Upper lobe of right lung (tissue), 1 donor: ENCODE results near the gene STX3. TPM values are rescaled to one million over a fixed set of nuclear protein-coding genes. Genes with fewer than 3 reads are reported as not detected.

Experiments
- ATAC-seq: fragments of 200-7000 bp; cut with Tn5 transposase; one replicate; pipeline ENCODE4 v1.9.1; 2020; ENCODE audit warnings: mild to moderate bottlenecking, moderate library complexity
- DNase-seq: peaks from one replicate; pipeline ENCODE4 v3.0.0-alpha.2; 2020
- H3K27ac ChIP-seq: fragments of 200-600 bp; one replicate; pipeline ENCODE4 v1.8.0; 2022
- H3K27me3 ChIP-seq: fragments of 200-600 bp; one replicate; pipeline ENCODE4 v1.8.0; 2022; ENCODE audit warnings: mild to moderate bottlenecking
- H3K36me3 ChIP-seq: fragments of 200-600 bp; one replicate; pipeline ENCODE4 v1.8.0; 2022
- H3K4me1 ChIP-seq: fragments of 200-600 bp; one replicate; pipeline ENCODE4 v1.8.0; 2022
- H3K4me3 ChIP-seq: fragments of 200-600 bp; one replicate; pipeline ENCODE4 v1.8.0; 2022; ENCODE audit warnings: mild to moderate bottlenecking
- H3K9me3 ChIP-seq: fragments of 200-600 bp; one replicate; pipeline ENCODE4 v1.8.0; 2022
- CTCF ChIP-seq: fragments of 200-600 bp; IDR thresholded peaks from one replicate; pipeline ENCODE4 v1.8.0; 2022; ENCODE audit warnings: antibody characterized with exemption
- intact Hi-C: fragments of 100-400 bp; cut with DNase I; formaldehyde crosslinking; loops from one replicate; pipeline ENCODE4 v1.11.0; 2022
- total RNA-seq: library from RNA; stranded (reverse); fragmentation: NEBNext Ultra II Directional; extraction: Animal tissue kit (Norgen Biotek cat#: 25700); gene quantifications from one replicate; pipeline ENCODE4 v1.2.1, GENCODE V29; 2021
- donor health status: DM: no; HTN: yes; CAD: no; lungs with severe emphysema.

STX3 gene
- total RNA-seq, 1 donor from 2014 or later = 75.1 TPM

GRCh38 chr11:59713745-59714144 is 41.4 kb upstream of the STX3 start, which contains the start of gene OR10V1:
Gene OR10V1 (minus strand): TSS chr11:59713845. CDS start chr11:59713845, 0 bp downstream.
- no peak for TF ChIP-seq CTCF

DNA sequence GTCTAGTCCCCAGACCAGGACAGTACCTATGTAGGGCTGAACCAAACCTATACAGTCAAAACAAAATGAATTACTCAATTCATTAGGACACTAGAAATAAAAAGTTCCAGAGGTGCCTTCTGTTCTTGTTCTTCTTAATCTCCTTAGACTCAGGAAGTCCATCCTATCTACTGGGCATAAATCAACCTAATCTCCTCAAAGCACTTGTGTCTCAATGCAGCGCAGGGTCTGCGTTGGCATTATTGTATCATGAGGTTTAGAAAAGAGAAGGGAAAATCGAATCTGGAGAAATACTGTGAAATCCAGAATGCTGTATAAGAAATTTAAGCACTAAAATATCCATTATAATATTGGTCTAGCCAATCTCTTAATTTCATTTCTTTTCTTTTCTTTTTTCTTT is 39.1 kb upstream of the STX3 start:
- intact Hi-C loops = no loop called here
- no peak for DNase-seq

More at GRCh38 chr11:59713745-59714144, 41.4 kb upstream of the STX3 start, which contains the start of gene OR10V1:
- intact Hi-C loops = no loop called here
- ATAC-seq = no peak
- H3K4me1 ChIP-seq = no peaks in the 10 kb centered on the region
- DNase-seq = no peak
- no peaks in the 10 kb centered on the region for H3K36me3 ChIP-seq
- H3K9me3 ChIP-seq = no peaks in the 10 kb centered on the region
- H3K27me3 ChIP-seq = no peaks in the 10 kb centered on the region
- H3K27ac ChIP-seq = no peak within 1 kb of the TSS
- H3K4me3 ChIP-seq = no peak within 1 kb of the TSS

DNA sequence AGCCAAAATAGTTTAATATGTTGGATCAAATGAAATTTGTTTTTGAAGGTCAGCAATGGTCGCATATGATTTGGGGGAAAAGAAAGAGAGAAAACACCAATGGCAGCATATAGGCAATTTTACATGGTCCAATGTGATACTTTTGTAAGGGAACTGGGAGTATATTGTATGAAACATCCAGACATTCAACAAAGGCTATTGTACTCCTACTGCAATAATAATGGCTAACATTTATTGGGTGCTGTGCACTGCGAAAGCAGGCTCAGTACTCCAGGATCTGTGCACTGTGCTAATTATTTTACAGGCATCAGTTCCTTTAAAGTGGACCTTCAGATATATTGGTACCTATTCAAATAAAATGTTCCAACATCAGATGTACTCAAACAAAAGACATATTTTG is 35.6 kb upstream of the STX3 start:
- no peak overlapping the region for H3K27ac ChIP-seq
- no peaks in the 10 kb centered on the region for H3K27me3 ChIP-seq
- no peaks in the 10 kb centered on the region for H3K9me3 ChIP-seq
- no peaks in the 10 kb centered on the region for H3K36me3 ChIP-seq
- no peak overlapping the region for H3K4me3 ChIP-seq
- ATAC-seq = no peak
- intact Hi-C loops = no loop called here
- DNase-seq = no peak
- TF ChIP-seq CTCF = no peak
- H3K4me1 ChIP-seq = no peaks in the 10 kb centered on the region

More for the DNA sequence above, 39.1 kb upstream of the STX3 start:
- Histone ChIP-seq H3K27ac (no peak overlapping the region), H3K27me3 (no peaks in the 10 kb centered on the region), H3K4me3 (no peak overlapping the region), H3K9me3 (no peaks in the 10 kb centered on the region), H3K36me3 (no peaks in the 10 kb centered on the region), H3K4me1 (no peaks in the 10 kb centered on the region)
- no peak for ATAC-seq
- TF ChIP-seq CTCF = no peak

GRCh38 chr11:59724066-59724465 is 31.1 kb upstream of the STX3 start:
- no peak for DNase-seq
- Histone ChIP-seq H3K36me3 (no peaks in the 10 kb centered on the region), H3K27me3 (no peaks in the 10 kb centered on the region), H3K4me1 (no peaks in the 10 kb centered on the region), H3K9me3 (no peaks in the 10 kb centered on the region), H3K27ac (no peak overlapping the region), H3K4me3 (no peak overlapping the region)
- intact Hi-C loops = no loop called here
- no peak for TF ChIP-seq CTCF
- no peak for ATAC-seq

DNA sequence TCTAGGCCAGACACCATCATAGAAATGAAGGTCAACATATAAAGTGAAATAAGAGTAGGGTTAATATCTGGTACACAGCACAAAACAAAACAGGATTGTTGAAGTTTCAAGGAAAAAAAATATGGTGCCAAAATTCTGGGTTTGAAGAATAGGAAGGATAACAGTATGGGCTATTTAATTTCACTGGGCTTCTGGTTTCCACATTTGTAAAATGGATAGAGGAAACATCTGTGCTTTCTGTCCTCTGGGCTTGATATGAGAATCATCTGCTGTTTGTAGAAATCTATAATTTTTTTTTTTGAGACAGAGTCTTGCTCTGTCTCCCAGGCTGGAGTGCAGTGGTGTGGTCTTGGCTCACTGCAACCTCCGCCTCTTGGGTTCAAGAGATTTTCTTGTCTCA is 27.8 kb upstream of the STX3 start:
- no peak for DNase-seq
- Histone ChIP-seq H3K36me3 (no peaks in the 10 kb centered on the region), H3K4me3 (no peak overlapping the region), H3K27ac (no peak overlapping the region), H3K9me3 (no peaks in the 10 kb centered on the region), H3K27me3 (no peaks in the 10 kb centered on the region), H3K4me1 (no peaks in the 10 kb centered on the region)
- TF ChIP-seq CTCF = no peak
- intact Hi-C loops = no loop called here
- ATAC-seq = no peak

DNA sequence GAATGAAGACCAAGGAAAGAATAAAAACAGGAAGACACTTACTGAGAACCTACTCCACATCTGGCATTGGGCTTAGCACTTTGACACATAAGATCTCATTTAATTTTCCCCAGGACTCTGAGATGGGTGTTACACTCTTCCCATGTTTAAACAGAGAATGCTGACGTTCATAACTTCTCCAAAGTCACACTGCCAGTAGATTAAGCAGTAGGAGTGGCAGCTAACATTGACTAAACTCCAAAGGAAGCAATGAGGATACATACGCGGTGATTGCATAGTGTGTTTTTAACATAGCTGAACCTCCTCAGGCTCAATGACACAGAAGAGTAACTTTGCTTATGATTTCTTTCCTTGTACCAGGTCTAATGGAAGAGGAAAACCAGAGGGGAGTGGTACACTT is 27.0 kb upstream of the STX3 start:
- ATAC-seq = no peak
- no peak for DNase-seq
- no peak overlapping the region for H3K27ac ChIP-seq

More for the DNA sequence above, 27.0 kb upstream of the STX3 start:
- intact Hi-C loops = no loop called here
- H3K9me3 ChIP-seq = no peaks in the 10 kb centered on the region
- TF ChIP-seq CTCF = no peak
- no peaks in the 10 kb centered on the region for H3K4me1 ChIP-seq
- no peaks in the 10 kb centered on the region for H3K27me3 ChIP-seq
- H3K4me3 ChIP-seq = no peak overlapping the region
- H3K36me3 ChIP-seq = no peaks in the 10 kb centered on the region
